K562 (cell line): ENCODE data around the gene KCNH2. TPM values are rescaled to one million over a fixed set of nuclear protein-coding genes. Genes with fewer than 3 reads are reported as not detected.

ENCODE experiments used
- BRF2 ChIP-seq: IDR thresholded peaks from 3 replicates; pipeline ENCODE4 v1.6.1; 2011; ENCODE audit warnings: borderline replicate concordance, mild to moderate bottlenecking; ENCODE audit not compliant: insufficient read length, insufficient read depth
- CBFA2T3 ChIP-seq: fragments of 450-650 bp; IDR thresholded peaks from 2 replicates; pipeline ENCODE4 v1.6.1; 2017
- CLOCK ChIP-seq: fragments of 250-450 bp; sonication (Bioruptor Pico); IDR thresholded peaks from 2 replicates; pipeline ENCODE4 v1.4.0; 2020; ENCODE audit warnings: mild to moderate bottlenecking, moderate library complexity, borderline replicate concordance
- ELK1 ChIP-seq: sonication (generic); formaldehyde crosslinking; IDR thresholded peaks from 2 replicates; pipeline ENCODE4 v1.8.1; 2022; ENCODE audit warnings: missing genetic modification reagents
- ELK3 ChIP-seq: fragments of 450-650 bp; formaldehyde crosslinking; IDR thresholded peaks from 2 replicates; pipeline ENCODE4 v1.4.0; 2020; ENCODE audit warnings: mild to moderate bottlenecking
- ETS1 ChIP-seq: conservative IDR thresholded peaks from 2 replicates; pipeline ENCODE4 v1.6.1; 2011; ENCODE audit warnings: low read depth, mild to moderate bottlenecking, low read length; ENCODE audit not compliant: control insufficient read depth
- ILF3 ChIP-seq: fragments of 450-650 bp; IDR thresholded peaks from 2 replicates; pipeline ENCODE4 v1.6.1; 2018; ENCODE audit warnings: antibody characterized with exemption, mild to moderate bottlenecking, moderate library complexity, borderline replicate concordance
- KDM4B ChIP-seq, 2 experiments: fragments of 450-650 bp in 1 of 2; sonication (generic) in 1 of 2; IDR thresholded peaks; 2 replicates each; pipeline ENCODE4 v1.6.1; 2016 to 2017; ENCODE audit warnings: borderline replicate concordance in 2 of 2, antibody characterized with exemption in 1 of 2, low read depth in 1 of 2, mild to moderate bottlenecking in 1 of 2
- MAFF ChIP-seq: IDR thresholded peaks from 2 replicates; pipeline ENCODE4 v1.6.1; 2012; ENCODE audit warnings: low read length, improper control_type of control experiment
- NFE2L1 ChIP-seq: fragments of 450-650 bp; IDR thresholded peaks from 2 replicates; pipeline ENCODE4 v1.6.1; 2016; ENCODE audit warnings: missing genetic modification characterization, low read depth, mild to moderate bottlenecking, missing compliant biosample characterization, moderate library complexity, borderline replicate concordance
- NR2C2 ChIP-seq, 2 experiments: fragments of 200-800 bp in 1 of 2; sonication (Bioruptor generic) in 1 of 2; sonication (generic) in 1 of 2; formaldehyde crosslinking in 1 of 2; IDR thresholded peaks; 2 replicates each; pipeline versions ENCODE4 v1.6.1 to v1.8.0; 2016 to 2022; ENCODE audit warnings: mild to moderate bottlenecking in 1 of 2, missing compliant biosample characterization in 1 of 2, missing genetic modification characterization in 1 of 2, missing genetic modification reagents in 1 of 2
- POLR2B ChIP-seq: fragments of 450-650 bp; IDR thresholded peaks from 2 replicates; pipeline ENCODE4 v1.6.1; 2018; ENCODE audit warnings: low read depth; ENCODE audit not compliant: partially characterized antibody
- RBM39 ChIP-seq: fragments of 200-400 bp; formaldehyde crosslinking; optimal IDR thresholded peaks from 2 replicates; pipeline ENCODE3; 2018; ENCODE audit warnings: low read depth, low read length
- SAFB ChIP-seq: fragments of 200-400 bp; formaldehyde crosslinking; IDR thresholded peaks from 2 replicates; pipeline ENCODE4 v1.6.1; 2017; ENCODE audit warnings: low read depth, low read length, borderline replicate concordance
- SRSF3 ChIP-seq: fragments of 200-400 bp; formaldehyde crosslinking; IDR thresholded peaks from 2 replicates; pipeline ENCODE4 v1.6.1; 2016; ENCODE audit warnings: mild to moderate bottlenecking, low read length, moderate library complexity; ENCODE audit not compliant: insufficient read depth
- TCF7 ChIP-seq: sonication (generic); IDR thresholded peaks from 2 replicates; pipeline ENCODE4 v1.6.1; 2016; ENCODE audit warnings: antibody characterized with exemption, borderline replicate concordance
- TCFL5 ChIP-seq: fragments of 250-450 bp; sonication (Bioruptor Pico); conservative IDR thresholded peaks from 2 replicates; pipeline ENCODE4 v1.6.1; 2021; ENCODE audit warnings: mild to moderate bottlenecking, moderate library complexity, matching md5 sums
- TEAD2 ChIP-seq: fragments of 450-650 bp; IDR thresholded peaks from 2 replicates; pipeline ENCODE4 v1.6.1; 2016; ENCODE audit warnings: missing genetic modification characterization, control low read depth, missing compliant biosample characterization
- YBX1 ChIP-seq: fragments of 450-650 bp; IDR thresholded peaks from 2 replicates; pipeline ENCODE4 v1.7.1; 2016; ENCODE audit warnings: mild to moderate bottlenecking
- ZBTB8A ChIP-seq: fragments of 450-650 bp; IDR thresholded peaks from 2 replicates; pipeline ENCODE4 v1.6.1; 2018; ENCODE audit warnings: mild to moderate bottlenecking, moderate library complexity; ENCODE audit not compliant: partially characterized antibody
- polyA plus RNA-seq, 8 experiments: library from polyadenylated mRNA; depleted of rRNA in 4 of 8; stranded (reverse) in 5 of 8; unstranded in 3 of 8; fragments of >200 nt; fragmentation: Nextera tagmentation in 2 of 8; fragmentation: Illumina TruSeq in 1 of 8; extraction: Ambion mirVana in 2 of 8; extraction: Trizol in 1 of 8; gene quantifications; 2 replicates each; pipeline versions ENCODE4 v1.2.1 to v1.2.3, GENCODE V29; 2011 to 2014; ENCODE audit warnings: inconsistent platforms in 1 of 8, missing spikeins in 1 of 8
- total RNA-seq, 7 experiments: library from RNA; depleted of rRNA in 6 of 7; stranded (reverse); fragments of >200 nt in 6 of 7; fragmentation: Illumina TruSeq in 2 of 7; extraction: Trizol in 2 of 7; gene quantifications; 2 replicates each; pipeline versions ENCODE4 v1.2.1 to v1.2.3, GENCODE V29; 2011 to 2021; ENCODE audit warnings: low replicate concordance in 1 of 7

KCNH2 gene
- total and polyA plus RNA-seq, 9 of the 15 experiments (the other 6 are each of a cell fraction or from before 2014, with no cell fraction given): 18.1 to 368 (median 218) TPM

GRCh38 chr7:150994141-150994837, 16.2 kb upstream of the KCNH2 start (continued):
- TF ChIP-seq ETS1 (peak; percentile 84), ZBTB8A (no peak), TCFL5 (CRISPR knock-in tag) (no peak), ELK1 (CRISPR knock-in tag) (no peak), CLOCK (0 out of 2 replicates have a peak, but pooled peaks have one; percentile 13), CBFA2T3 (peak; percentile 98), KDM4B (IDR thresholded peaks at IDR 0.05; ENCODE audit: borderline replicate concordance in 2 of 2, low read depth in 1 of 2) (peak in 1 of 2 experiments; percentile 82; a peak in 1 of 4 replicates), POLR2B (peak; percentile 59), MAFF (no peak), NR2C2 (CRISPR knock-in tag; IDR thresholded peaks at IDR 0.05) (0 out of 2 replicates have a peak, but pooled peaks have one; percentile 17), NR2C2 (tag; IDR thresholded peaks at IDR 0.05) (peak; percentile 65), BRF2 (no peak), TEAD2 (no peak), SAFB (no peak), TCF7 (peak; percentile 54), NFE2L1 (no peak), RBM39 (no peak), SRSF3 (no peak), ELK3 (no peak), ILF3 (no peak), YBX1 (no peak)
